C4-2B (cell line): ENCODE results near the gene AMDHD2.

Experiments
- CTCF ChIP-seq: fragments of 450-650 bp; conservative IDR thresholded peaks from 2 replicates; pipeline ENCODE4 v1.5.1; 2017; ENCODE audit warnings: mild to moderate bottlenecking
- ZFX ChIP-seq: fragments of 450-650 bp; IDR thresholded peaks from 2 replicates; pipeline ENCODE4 v1.6.1; 2017

GRCh38 chr16:2493605-2494004 is 26.6 kb upstream of the AMDHD2 start:
- TF ChIP-seq CTCF, result no peak
- no peak for TF ChIP-seq ZFX
